ENCODE data around the gene DDX51. TPM values are rescaled to one million over a fixed set of nuclear protein-coding genes. Genes with fewer than 3 reads are reported as not detected.
"Not testable (repeated sequence)": the region's sequence is repeated elsewhere in the genome, so short reads cannot be mapped to it uniquely, and the experiment has no call there.

The DDX51 gene
- total and polyA plus RNA-seq, 4 experiments from 2014 or later = 4.0 to 42.9 (median 27.5) TPM

DNA sequence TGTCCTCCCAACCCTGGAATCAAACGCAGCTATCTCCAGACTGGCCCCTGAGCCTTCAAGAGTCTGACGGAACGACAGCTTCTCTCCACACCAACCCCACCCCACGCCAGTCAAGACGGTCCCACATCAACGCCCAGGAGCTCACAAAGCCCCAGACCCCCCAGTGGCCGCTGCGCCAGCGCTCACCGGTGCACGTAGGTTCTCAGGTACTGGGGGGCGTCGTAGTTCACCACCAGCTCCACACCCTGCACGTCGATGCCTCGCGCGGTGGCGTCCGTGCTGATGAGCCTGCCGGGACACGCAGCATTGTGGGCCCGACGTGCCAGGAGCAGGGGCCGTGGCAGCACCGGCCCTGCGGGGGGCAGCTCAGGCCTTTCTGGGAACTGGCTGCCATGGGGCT, 4.2 kb downstream of the DDX51 start:
- Histone ChIP-seq H3K4me1 (ENCODE audit: insufficient read depth, low read length) (peaks cover 17% of the 10 kb centered on the region), H3K9me3 (ENCODE audit: control insufficient read depth in 1 of 2, low read length in 2 of 2) (no peaks in the 10 kb centered on the region), H3K27ac (ENCODE audit: low read depth, low read length) (no peak overlapping the region), H3K36me3 (ENCODE audit: insufficient read depth, low read length) (peaks cover 33% of the 10 kb centered on the region), H3K4me3 (ENCODE audit: low read length in 2 of 2) (no peak overlapping the region), H3K27me3 (ENCODE audit: insufficient read depth, low read length) (no peaks in the 10 kb centered on the region)
- intact Hi-C loops (cut with micrococcal nuclease) = loop anchor here (10.0 kb wide), 1 partner anchor 215 kb away; the partner anchor contains the start of gene PUS1
- Mint-ChIP-seq H3K27ac (no peak overlapping the region), H3K4me3 (peak overlapping the region in 1 of 8 donors; percentile 67), H3K36me3 (peaks cover 13 to 22% of the 10 kb centered on the region in 2 donors), H3K4me1 (peaks cover 6 to 20% (median 14%) of the 10 kb centered on the region in 4 donors), H3K9me3 (peaks cover 0 to 2% (median 0%) of the 10 kb centered on the region in 8 donors), H3K27me3 (peaks cover 0 to 2% of the 10 kb centered on the region in 2 donors)
- DNase-seq = no peak
- ChIA-PET POLR2A (ENCODE audit: partially characterized antibody) (interaction anchor here (1.7 kb wide), 1 partner anchor 9 kb away, joined by 4 read pairs; no protein-coding TSS in a partner anchor), CTCF (ENCODE audit: partially characterized antibody) (interaction anchor here (2.0 kb wide), 1 partner anchor 14 kb away, joined by 7 read pairs; no protein-coding TSS in a partner anchor)

DNA sequence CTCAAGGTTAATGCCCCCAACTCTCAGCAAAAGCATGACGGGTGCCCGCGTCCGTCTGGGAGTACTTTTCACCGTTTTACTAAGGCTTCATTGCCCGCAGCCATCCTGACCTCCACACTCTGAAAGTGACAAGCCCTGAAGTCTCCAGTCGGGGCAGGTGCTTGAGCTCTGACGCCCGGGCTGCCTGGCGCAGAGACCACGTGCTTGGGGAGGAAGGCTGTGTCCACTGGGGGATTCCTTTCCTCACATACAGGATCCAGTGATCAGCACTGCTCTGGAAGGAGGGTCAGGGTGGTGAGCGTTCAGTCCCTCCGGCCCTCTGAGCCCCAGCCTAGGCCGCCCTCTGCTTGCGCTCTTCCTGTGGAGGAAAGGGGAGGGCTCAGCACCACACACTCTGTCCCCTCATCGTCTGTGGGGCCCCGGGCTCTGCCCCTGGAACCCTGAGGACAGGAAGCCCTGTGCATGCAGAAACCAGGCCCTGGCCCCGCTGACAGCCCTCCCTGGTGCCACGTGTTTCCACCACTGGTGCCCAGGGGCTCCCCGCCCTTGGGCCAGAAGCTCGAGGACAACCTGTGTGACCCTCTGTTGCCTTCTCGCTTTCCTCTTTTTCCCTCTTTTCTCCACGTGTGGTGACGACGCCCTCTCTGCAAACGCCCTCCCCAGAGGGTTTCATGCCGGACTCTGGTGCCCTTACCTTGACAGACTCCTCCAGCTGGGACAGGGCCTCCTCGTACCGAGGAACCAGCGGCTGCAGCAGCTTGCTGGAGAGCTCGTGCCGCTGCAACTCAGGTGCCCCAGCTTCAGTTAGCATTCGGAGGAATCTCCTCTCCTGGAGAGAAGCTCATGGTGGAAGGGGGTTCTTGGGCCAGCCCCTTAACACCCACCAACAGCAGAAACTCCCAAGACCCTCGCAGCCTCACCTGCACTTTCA, 4.9 kb downstream of the DDX51 start:
- peak overlapping the region in 1 of 8 donors; percentile 67 for H3K4me3 Mint-ChIP-seq
- H3K27me3 Mint-ChIP-seq = peaks cover 0 to 1% of the 10 kb centered on the region in 2 donors
- H3K9me3 Mint-ChIP-seq = peaks cover 0 to 1% (median 0%) of the 10 kb centered on the region in 8 donors
- H3K27me3 ChIP-seq (ENCODE audit: insufficient read depth, low read length) = no peaks in the 10 kb centered on the region
- intact Hi-C loops (cut with micrococcal nuclease) = no loop called here
- no peak overlapping the region for H3K4me3 ChIP-seq (ENCODE audit: low read length in 2 of 2)
- peaks cover 33% of the 10 kb centered on the region for H3K36me3 ChIP-seq (ENCODE audit: insufficient read depth, low read length)
- H3K9me3 ChIP-seq (ENCODE audit: control insufficient read depth in 1 of 2, low read length in 2 of 2) = no peaks in the 10 kb centered on the region
- H3K4me1 Mint-ChIP-seq = peaks cover 3 to 16% (median 9%) of the 10 kb centered on the region in 4 donors
- no peak for DNase-seq
- ChIA-PET CTCF (ENCODE audit: partially characterized antibody) (interaction anchor here (2.0 kb wide), 1 partner anchor 14 kb away, joined by 7 read pairs; no protein-coding TSS in a partner anchor), POLR2A (ENCODE audit: partially characterized antibody) (interaction anchor here (1.7 kb wide), 1 partner anchor 9 kb away, joined by 4 read pairs; no protein-coding TSS in a partner anchor)
- H3K36me3 Mint-ChIP-seq = peaks cover 13 to 17% of the 10 kb centered on the region in 2 donors
- peaks cover 13% of the 10 kb centered on the region for H3K4me1 ChIP-seq (ENCODE audit: insufficient read depth, low read length)
- H3K27ac ChIP-seq (ENCODE audit: low read depth, low read length) = no peak overlapping the region
- H3K27ac Mint-ChIP-seq = no peak overlapping the region

DNA sequence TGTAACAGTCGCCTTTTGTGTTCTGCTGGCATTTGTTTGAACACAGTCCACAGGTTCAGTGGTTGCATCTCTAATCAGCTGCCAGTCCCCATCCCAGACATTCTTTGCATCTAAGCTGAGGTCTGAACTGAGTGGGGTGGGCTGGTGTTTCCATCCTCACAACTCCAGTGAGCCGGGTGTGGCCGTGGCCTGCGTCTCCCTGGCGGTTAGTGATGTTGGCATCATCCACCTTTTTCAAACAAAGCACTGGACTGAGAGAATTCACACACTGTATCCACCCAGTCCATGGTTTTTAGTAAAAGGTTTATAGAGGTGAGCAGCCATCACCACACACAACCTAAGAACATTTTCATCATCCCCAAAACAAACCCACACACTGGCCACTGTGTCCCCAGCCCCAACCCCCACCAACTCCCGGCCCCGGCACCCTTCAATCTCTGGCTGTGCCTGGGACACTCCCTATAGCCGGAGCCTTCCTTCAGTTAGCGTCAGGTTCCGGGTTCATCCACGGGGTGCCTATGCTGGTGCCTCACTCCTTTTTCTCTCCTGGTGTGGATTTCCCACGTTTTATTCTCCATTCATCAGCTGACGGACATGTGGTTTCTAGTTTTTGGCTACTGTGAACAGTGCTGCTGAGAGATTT, 6.5 kb downstream of the DDX51 start:
- no peak overlapping the region for H3K4me3 Mint-ChIP-seq
- POLR2A ChIA-PET (ENCODE audit: partially characterized antibody) = no interaction called here
- intact Hi-C loops (cut with micrococcal nuclease) = no loop called here

DNA sequence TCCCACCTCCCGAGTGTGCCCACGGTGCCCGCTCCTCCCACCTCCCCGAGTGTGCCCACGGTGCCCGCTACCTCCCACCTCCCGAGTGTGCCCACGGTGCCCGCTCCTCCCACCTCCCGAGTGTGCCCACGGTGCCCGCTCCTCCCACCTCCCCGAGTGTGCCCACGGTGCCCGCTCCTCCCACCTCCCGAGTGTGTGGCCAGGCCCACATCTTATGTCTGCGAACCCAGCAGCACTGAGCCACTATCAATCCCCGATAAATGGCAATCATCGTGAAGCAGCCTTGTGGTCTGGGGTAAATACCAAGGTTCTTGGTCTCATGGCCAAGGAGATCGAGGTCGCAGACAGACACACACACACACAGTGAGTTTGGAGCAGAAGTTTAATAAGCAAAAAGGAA, 7.9 kb downstream of the DDX51 start:
- H3K27ac Mint-ChIP-seq = peak overlapping the region in 2 of 7 donors; percentile 35 to 79
- H3K27me3 Mint-ChIP-seq; H3K4me1 ChIP-seq (ENCODE audit: insufficient read depth, low read length); H3K4me3 ChIP-seq (ENCODE audit: low read length in 2 of 2); H3K9me3 ChIP-seq (ENCODE audit: control insufficient read depth in 1 of 2, low read length in 2 of 2); H3K9me3 Mint-ChIP-seq; POLR2A ChIA-PET (ENCODE audit: partially characterized antibody); H3K4me1 Mint-ChIP-seq; H3K27me3 ChIP-seq (ENCODE audit: insufficient read depth, low read length); DNase-seq; H3K27ac ChIP-seq (ENCODE audit: low read depth, low read length); CTCF ChIA-PET (ENCODE audit: partially characterized antibody); H3K4me3 Mint-ChIP-seq; intact Hi-C loops (cut with micrococcal nuclease): not testable (repeated sequence)
- peaks cover 25% of the 10 kb centered on the region for H3K36me3 ChIP-seq (ENCODE audit: insufficient read depth, low read length)
- H3K36me3 Mint-ChIP-seq = peaks cover 10 to 13% of the 10 kb centered on the region in 2 donors

More for the DNA sequence above, 6.5 kb downstream of the DDX51 start:
- H3K9me3 Mint-ChIP-seq = no peaks in the 10 kb centered on the region
- Histone ChIP-seq H3K27me3 (ENCODE audit: insufficient read depth, low read length) (no peaks in the 10 kb centered on the region), H3K36me3 (ENCODE audit: insufficient read depth, low read length) (peaks cover 33% of the 10 kb centered on the region), H3K27ac (ENCODE audit: low read depth, low read length) (no peak overlapping the region), H3K4me1 (ENCODE audit: insufficient read depth, low read length) (peaks cover 4% of the 10 kb centered on the region), H3K4me3 (ENCODE audit: low read length in 2 of 2) (no peak overlapping the region), H3K9me3 (ENCODE audit: control insufficient read depth in 1 of 2, low read length in 2 of 2) (no peaks in the 10 kb centered on the region)
- H3K27me3 Mint-ChIP-seq = no peaks in the 10 kb centered on the region
- DNase-seq = no peak
- CTCF ChIA-PET (ENCODE audit: partially characterized antibody) = no interaction called here
- H3K36me3 Mint-ChIP-seq = peaks cover 10 to 13% of the 10 kb centered on the region in 2 donors
- H3K4me1 Mint-ChIP-seq = peaks cover 0 to 8% (median 3%) of the 10 kb centered on the region in 4 donors
- H3K27ac Mint-ChIP-seq = peak overlapping the region in 1 of 7 donors; percentile 16

DNA sequence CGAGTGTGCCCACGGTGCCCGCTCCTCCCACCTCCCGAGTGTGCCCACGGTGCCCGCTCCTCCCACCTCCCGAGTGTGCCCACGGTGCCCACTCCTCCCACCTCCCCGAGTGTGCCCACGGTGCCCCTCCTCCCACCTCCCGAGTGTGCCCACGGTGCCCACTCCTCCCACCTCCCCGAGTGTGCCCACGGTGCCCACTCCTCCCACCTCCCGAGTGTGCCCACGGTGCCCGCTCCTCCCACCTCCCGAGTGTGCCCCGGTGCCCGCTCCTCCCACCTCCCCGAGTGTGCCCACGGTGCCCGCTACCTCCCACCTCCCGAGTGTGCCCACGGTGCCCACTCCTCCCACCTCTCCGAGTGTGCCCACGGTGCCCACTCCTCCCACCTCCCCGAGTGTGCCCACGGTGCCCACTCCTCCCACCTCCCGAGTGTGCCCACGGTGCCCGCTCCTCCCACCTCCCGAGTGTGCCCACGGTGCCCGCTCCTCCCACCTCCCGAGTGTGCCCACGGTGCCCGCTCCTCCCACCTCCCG, 9.4 kb downstream of the DDX51 start:
- peaks cover 8 to 11% of the 10 kb centered on the region in 2 donors for H3K36me3 Mint-ChIP-seq
- H3K27me3 ChIP-seq (ENCODE audit: insufficient read depth, low read length); CTCF ChIA-PET (ENCODE audit: partially characterized antibody); H3K4me3 Mint-ChIP-seq; H3K4me1 ChIP-seq (ENCODE audit: insufficient read depth, low read length); H3K9me3 ChIP-seq (ENCODE audit: control insufficient read depth in 1 of 2, low read length in 2 of 2); H3K27ac Mint-ChIP-seq; H3K4me3 ChIP-seq (ENCODE audit: low read length in 2 of 2); intact Hi-C loops (cut with micrococcal nuclease); H3K27me3 Mint-ChIP-seq; DNase-seq; H3K4me1 Mint-ChIP-seq; H3K9me3 Mint-ChIP-seq; H3K27ac ChIP-seq (ENCODE audit: low read depth, low read length); POLR2A ChIA-PET (ENCODE audit: partially characterized antibody): not testable (repeated sequence)
- peaks cover 11% of the 10 kb centered on the region for H3K36me3 ChIP-seq (ENCODE audit: insufficient read depth, low read length)

DNA sequence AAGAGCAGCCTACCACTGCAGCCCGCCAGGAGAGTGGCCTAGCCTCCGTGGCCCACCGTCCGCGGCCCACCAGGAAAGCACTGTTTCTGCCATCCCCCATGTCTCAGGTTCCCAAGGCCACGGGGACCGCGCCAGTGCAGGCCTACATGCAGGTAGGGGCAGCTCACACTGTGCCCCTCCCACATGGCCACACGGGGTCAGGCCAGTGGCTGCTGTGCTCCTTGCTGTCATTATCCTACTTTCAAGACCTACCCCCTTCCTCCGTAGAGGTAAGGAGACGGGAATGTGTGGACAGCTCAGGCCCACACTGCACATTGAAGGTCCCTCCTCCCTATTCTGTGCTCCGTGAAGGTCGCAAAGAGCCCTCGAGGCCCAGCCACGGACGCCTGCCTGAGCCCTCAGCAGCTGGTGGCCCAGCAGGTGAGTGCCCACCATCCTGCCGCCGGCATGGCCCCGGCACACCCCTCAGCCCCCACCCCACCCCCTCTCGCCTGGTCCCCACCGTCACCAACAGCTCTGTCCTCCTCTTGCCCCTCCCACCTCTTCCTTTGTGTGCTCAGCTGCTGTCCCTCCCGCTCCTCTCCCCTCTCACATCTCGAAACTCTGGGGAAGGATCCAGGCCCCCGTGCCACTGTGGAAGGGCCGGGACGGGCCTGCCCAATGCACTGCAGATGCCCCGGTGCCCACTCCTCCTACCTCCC, 10.0 kb downstream of the DDX51 start:
- Histone ChIP-seq H3K27ac (ENCODE audit: low read depth, low read length) (no peak overlapping the region), H3K4me3 (ENCODE audit: low read length in 2 of 2) (no peak overlapping the region), H3K27me3 (ENCODE audit: insufficient read depth, low read length) (no peaks in the 10 kb centered on the region), H3K9me3 (ENCODE audit: control insufficient read depth in 1 of 2, low read length in 2 of 2) (no peaks in the 10 kb centered on the region), H3K4me1 (ENCODE audit: insufficient read depth, low read length) (no peaks in the 10 kb centered on the region), H3K36me3 (ENCODE audit: insufficient read depth, low read length) (peaks cover 5% of the 10 kb centered on the region)
- Mint-ChIP-seq H3K4me1 (peaks cover 0 to 5% (median 0%) of the 10 kb centered on the region in 4 donors), H3K27me3 (no peaks in the 10 kb centered on the region), H3K36me3 (peaks cover 5 to 9% of the 10 kb centered on the region in 2 donors), H3K27ac (no peak overlapping the region), H3K4me3 (no peak overlapping the region), H3K9me3 (peaks cover 0 to 3% (median 0%) of the 10 kb centered on the region in 8 donors)
- CTCF ChIA-PET (ENCODE audit: partially characterized antibody) = no interaction called here
- POLR2A ChIA-PET (ENCODE audit: partially characterized antibody) = no interaction called here
- intact Hi-C loops (cut with micrococcal nuclease) = no loop called here
- DNase-seq = no peak

Measured in CD4-positive, alpha-beta memory T cell (primary cell).